Right lobe of liver (tissue), 4 donors: Measurements from ENCODE around the gene SMPDL3A.

ENCODE experiments used
- CTCF ChIP-seq, 4 donors: fragments of 200-600 bp in 3 of 4; fragments of 450-650 bp in 1 of 4; IDR thresholded peaks; one replicate each; pipeline versions ENCODE4 v1.5.1 to v1.8.0; 2016 to 2022; ENCODE audit warnings: antibody characterized with exemption in 4 of 4, mild to moderate bottlenecking in 2 of 4
- POLR2A ChIP-seq: fragments of 450-650 bp; IDR thresholded peaks from one replicate; pipeline ENCODE4 v1.6.1; 2017; ENCODE audit warnings: antibody characterized with exemption, mild to moderate bottlenecking
- donor health status: DM: no; HTN: no; CAD: no.
- donor health status: DM: no; HTN: no; CAD: no.
- donor health status: DM: no; HTN: yes; CAD: no.

- no peak for TF ChIP-seq POLR2A
- no peak for TF ChIP-seq CTCF (IDR thresholded peaks at IDR 0.05)
Observed at GRCh38 chr6:122758927-122759334, 30.1 kb upstream of the SMPDL3A start.
